Head of caudate nucleus (tissue), 42 donors: ENCODE data around the gene PLCB2.

Source experiments
- DNase-seq, 42 donors: peaks; one replicate each; pipeline versions ENCODE4 v3.0.0 to v3.0.0-alpha.2; 2020 to 2021; ENCODE audit warnings: mixed read lengths in 7 of 42
- intact Hi-C: fragments of 100-400 bp; cut with DNase I; formaldehyde crosslinking; loops from one replicate; pipeline ENCODE4 v1.15.0; 2022

The PLCB2 gene

GRCh38 chr15:40293905-40294895 lies 13.5 kb downstream of the PLCB2 start:
- intact Hi-C loops, result no loop called here
- peak in 37 of 42 donors; percentile 31 to 89 (median 69) for DNase-seq

- no peak for DNase-seq
- intact Hi-C loops, result no loop called here
Observed at GRCh38 chr15:40293006-40293405, 14.7 kb downstream of the PLCB2 start.

- intact Hi-C loops, result no loop called here
- DNase-seq, result no peak
Observed at GRCh38 chr15:40292246-40292645, 15.5 kb downstream of the PLCB2 start.

- peak in 37 of 42 donors; percentile 36 to 83 (median 65) for DNase-seq
- intact Hi-C loops, result no loop called here
Observed at GRCh38 chr15:40290918-40291574, 16.7 kb downstream of the PLCB2 start.

GRCh38 chr15:40290545-40290917 lies 17.2 kb downstream of the PLCB2 start:
- DNase-seq, result peak in 22 of 42 donors; percentile 30 to 82 (median 60)
- intact Hi-C loops, result no loop called here

- intact Hi-C loops, result no loop called here
- peak in 2 of 42 donors; percentile 30 to 42 for DNase-seq
Observed at GRCh38 chr15:40289140-40289775, 18.5 kb downstream of the PLCB2 start.

- intact Hi-C loops, result no loop called here
- no peak for DNase-seq
Observed at GRCh38 chr15:40287968-40288367, 19.8 kb downstream of the PLCB2 start.

- DNase-seq, result no peak
- intact Hi-C loops, result no loop called here
Observed at GRCh38 chr15:40287505-40287904, 20.2 kb downstream of the PLCB2 start.

- no peak for DNase-seq
- intact Hi-C loops, result no loop called here
Observed at GRCh38 chr15:40286794-40287193, 20.9 kb downstream of the PLCB2 start.

GRCh38 chr15:40286061-40286532 lies 21.6 kb downstream of the PLCB2 start:
- intact Hi-C loops, result no loop called here
- DNase-seq, result peak in 41 of 42 donors; percentile 56 to 92 (median 78)

GRCh38 chr15:40285554-40286011 lies 22.2 kb downstream of the PLCB2 start:
- no peak for DNase-seq
- intact Hi-C loops, result no loop called here

GRCh38 chr15:40285151-40285550 lies 22.6 kb downstream of the PLCB2 start:
- intact Hi-C loops, result no loop called here
- DNase-seq, result no peak

- intact Hi-C loops, result no loop called here
- DNase-seq, result peak in 2 of 42 donors; percentile 27 to 35
Observed at GRCh38 chr15:40283615-40284300, 24.0 kb downstream of the PLCB2 start.

GRCh38 chr15:40282869-40283614 lies 24.7 kb downstream of the PLCB2 start, which contains the start of gene ANKRD63:
ANKRD63 (minus strand) TSS chr15:40283064; CDS start chr15:40282586, 478 bp downstream.
- intact Hi-C loops, result no loop called here
- DNase-seq, result peak in 33 of 42 donors; percentile 41 to 78 (median 66)

GRCh38 chr15:40282147-40282868 lies 25.4 kb downstream of the PLCB2 start:
- intact Hi-C loops, result no loop called here
- DNase-seq, result peak in 10 of 42 donors; percentile 27 to 65 (median 50)

- intact Hi-C loops, result no loop called here
- no peak for DNase-seq
Observed at GRCh38 chr15:40281801-40282146, 26.0 kb downstream of the PLCB2 start.

GRCh38 chr15:40281057-40281800 lies 26.5 kb downstream of the PLCB2 start:
- intact Hi-C loops, result no loop called here
- no peak for DNase-seq
